Fibroblast of lung (primary cell): ENCODE measurements around the gene CRYBG1.

ENCODE experiments used
- CTCF ChIP-seq, 2 donors: IDR thresholded peaks in 1 of 2; conservative IDR thresholded peaks in 1 of 2; 1 replicate in 1 of 2; 2 replicates in 1 of 2; pipeline ENCODE4 v1.5.1; 2011 to 2012; ENCODE audit warnings: low read length in 2 of 2, control low read depth in 1 of 2, inconsistent platforms in 1 of 2, low read depth in 1 of 2, mild to moderate bottlenecking in 1 of 2
- EZH2 ChIP-seq: IDR thresholded peaks from 2 replicates; pipeline ENCODE4 v1.5.1; 2012; ENCODE audit warnings: low read length, control low read depth, mild to moderate bottlenecking; ENCODE audit errors: missing control alignments

- TF ChIP-seq CTCF (conservative IDR thresholded peaks at IDR 0.05 in 1 of 2, IDR thresholded peaks at IDR 0.05 in 1 of 2; ENCODE audit: low read depth in 1 of 2, low read length in 2 of 2) (no peak), EZH2 (no peak)
Observed at GRCh38 chr6:106614592-106615257, 254.2 kb downstream of the CRYBG1 start.
